22Rv1 (cell line): ENCODE results near the gene SLC25A26.

ENCODE experiments used
- ZFX ChIP-seq: fragments of 450-650 bp; IDR thresholded peaks from 2 replicates; pipeline ENCODE4 v1.6.1; 2017; ENCODE audit warnings: antibody characterized with exemption, borderline replicate concordance
- TF ChIP-seq, protein P1 (sequence below): fragments of 450-650 bp; IDR thresholded peaks from 2 replicates; pipeline ENCODE4 v1.5.1; 2017; ENCODE audit warnings: mild to moderate bottlenecking

GRCh38 chr3:66304293-66304692, 83.5 kb downstream of the SLC25A26 start:
- TF ChIP-seq ZFX: no peak
- TF ChIP-seq, protein P1, sequence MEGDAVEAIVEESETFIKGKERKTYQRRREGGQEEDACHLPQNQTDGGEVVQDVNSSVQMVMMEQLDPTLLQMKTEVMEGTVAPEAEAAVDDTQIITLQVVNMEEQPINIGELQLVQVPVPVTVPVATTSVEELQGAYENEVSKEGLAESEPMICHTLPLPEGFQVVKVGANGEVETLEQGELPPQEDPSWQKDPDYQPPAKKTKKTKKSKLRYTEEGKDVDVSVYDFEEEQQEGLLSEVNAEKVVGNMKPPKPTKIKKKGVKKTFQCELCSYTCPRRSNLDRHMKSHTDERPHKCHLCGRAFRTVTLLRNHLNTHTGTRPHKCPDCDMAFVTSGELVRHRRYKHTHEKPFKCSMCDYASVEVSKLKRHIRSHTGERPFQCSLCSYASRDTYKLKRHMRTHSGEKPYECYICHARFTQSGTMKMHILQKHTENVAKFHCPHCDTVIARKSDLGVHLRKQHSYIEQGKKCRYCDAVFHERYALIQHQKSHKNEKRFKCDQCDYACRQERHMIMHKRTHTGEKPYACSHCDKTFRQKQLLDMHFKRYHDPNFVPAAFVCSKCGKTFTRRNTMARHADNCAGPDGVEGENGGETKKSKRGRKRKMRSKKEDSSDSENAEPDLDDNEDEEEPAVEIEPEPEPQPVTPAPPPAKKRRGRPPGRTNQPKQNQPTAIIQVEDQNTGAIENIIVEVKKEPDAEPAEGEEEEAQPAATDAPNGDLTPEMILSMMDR: no peak
